Testis (tissue), 3 donors: ENCODE results near the gene NUDC. TPM values are rescaled to one million over a fixed set of nuclear protein-coding genes. Genes with fewer than 3 reads are reported as not detected.

Experiments used
- DNase-seq: peaks from one replicate; pipeline ENCODE4 v3.0.0-alpha.2; 2019
- H3K27ac ChIP-seq, 2 donors: fragments of 200-600 bp; sonication (generic); one replicate each; pipeline ENCODE4 v1.5.1; 2019
- H3K27me3 ChIP-seq: fragments of 200-600 bp; sonication (generic); one replicate; pipeline ENCODE4 v1.5.1; 2019
- H3K36me3 ChIP-seq: fragments of 200-600 bp; sonication (generic); one replicate; pipeline ENCODE4 v1.5.1; 2017; ENCODE audit warnings: low read depth; ENCODE audit errors: missing control alignments
- H3K4me1 ChIP-seq: fragments of 200-600 bp; sonication (generic); one replicate; pipeline ENCODE4 v1.5.1; 2019
- H3K4me3 ChIP-seq, 2 donors: fragments of 200-600 bp; sonication (generic); one replicate each; pipeline ENCODE4 v1.5.1; 2017 to 2019
- H3K9me3 ChIP-seq: fragments of 200-600 bp; sonication (generic); one replicate; pipeline ENCODE4 v1.5.1; 2017
- POLR2A ChIP-seq: fragments of 450-650 bp; IDR thresholded peaks from one replicate; pipeline ENCODE4 v1.6.1; 2017; ENCODE audit warnings: antibody characterized with exemption, mild to moderate bottlenecking, moderate library complexity
- WGBS, 2 donors: methylation state at CpG; one replicate each; pipeline ENCODE4 v1.1.5; 2018; 5-methylcytosine and 5-hydroxymethylcytosine counted together
- intact Hi-C: fragments of 100-400 bp; cut with DNase I; formaldehyde crosslinking; loops from one replicate; pipeline ENCODE4 v1.15.1; 2023; ENCODE audit warnings: low total_unique reads
- polyA plus RNA-seq: library from polyadenylated mRNA; stranded (reverse); fragments of 350-450 nt; fragmentation: Illumina TruSeq; extraction: RNeasy Lipid Tissue Mini Kit (QIAGEN cat#74804); gene quantifications from one replicate; pipeline ENCODE4 v1.2.3, GENCODE V29; 2014; ENCODE audit warnings: low read depth, low replicate concordance; ENCODE audit not compliant: insufficient read depth
- total RNA-seq, 2 donors: library from RNA; depleted of rRNA; stranded (reverse); fragments of >200 nt; gene quantifications; one replicate each; pipeline ENCODE4 v1.2.3, GENCODE V29; 2016
- TF ChIP-seq, protein P1 (sequence below), 3 experiments: fragments of 450-650 bp in 2 of 3; fragments of 200-600 bp in 1 of 3; sonication (generic) in 1 of 3; IDR thresholded peaks; one replicate each; pipeline ENCODE4 v1.5.1; 2016 to 2019; ENCODE audit warnings: antibody characterized with exemption in 3 of 3, mild to moderate bottlenecking in 2 of 3, moderate library complexity in 1 of 3

Gene NUDC
- total and polyA plus RNA-seq, 3 donors from 2014 or later: 78.9 to 153 (median 95.0) TPM

DNA sequence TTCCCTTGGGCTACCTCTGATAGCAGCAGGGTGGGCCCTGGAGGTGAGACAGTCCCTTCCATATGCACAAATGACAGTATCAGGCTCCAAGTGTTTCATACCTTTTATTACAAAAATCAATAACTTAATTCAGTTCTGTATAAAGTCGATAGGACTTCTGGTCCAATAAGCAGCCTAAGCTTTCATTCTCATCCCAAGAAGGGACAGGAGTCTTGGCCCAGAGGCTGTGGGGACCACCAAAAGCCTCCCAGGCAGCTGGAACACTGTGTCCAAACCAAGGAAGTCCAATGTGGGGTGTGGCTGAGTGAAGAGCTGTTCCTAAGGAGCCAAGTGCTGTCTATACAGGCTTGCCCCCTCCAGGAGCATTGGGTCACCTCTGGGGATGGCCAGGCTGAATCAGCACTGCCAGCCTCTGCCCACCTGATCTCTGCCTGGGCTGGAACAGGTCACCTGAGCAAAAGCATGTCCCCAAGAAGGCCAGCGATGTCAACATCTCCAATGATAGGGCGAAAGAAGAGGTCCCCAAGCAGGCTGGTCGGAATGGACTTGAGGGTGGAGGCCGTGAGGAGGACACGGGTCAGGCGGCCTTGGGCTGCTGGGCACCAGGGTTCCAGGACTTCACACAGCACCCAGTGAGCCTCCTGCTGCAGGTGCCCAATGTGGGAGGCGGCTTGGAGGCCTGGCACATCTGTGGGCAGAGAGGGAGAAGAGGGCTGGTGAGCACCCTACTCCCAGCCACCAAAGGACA is 10.0 kb upstream of the NUDC start:
- Histone ChIP-seq H3K4me1 (no peaks in the 10 kb centered on the region), H3K36me3 (no peaks in the 10 kb centered on the region), H3K27ac (no peak overlapping the region), H3K27me3 (no peaks in the 10 kb centered on the region), H3K9me3 (no peaks in the 10 kb centered on the region), H3K4me3 (no peak overlapping the region)
- DNase-seq: no peak
- 84 to 88% methylated on average over 4 to 8 of the region's 8 CpGs for WGBS, 2 donors
- intact Hi-C loops: no loop called here
- TF ChIP-seq POLR2A: no peak
- TF ChIP-seq, protein P1, sequence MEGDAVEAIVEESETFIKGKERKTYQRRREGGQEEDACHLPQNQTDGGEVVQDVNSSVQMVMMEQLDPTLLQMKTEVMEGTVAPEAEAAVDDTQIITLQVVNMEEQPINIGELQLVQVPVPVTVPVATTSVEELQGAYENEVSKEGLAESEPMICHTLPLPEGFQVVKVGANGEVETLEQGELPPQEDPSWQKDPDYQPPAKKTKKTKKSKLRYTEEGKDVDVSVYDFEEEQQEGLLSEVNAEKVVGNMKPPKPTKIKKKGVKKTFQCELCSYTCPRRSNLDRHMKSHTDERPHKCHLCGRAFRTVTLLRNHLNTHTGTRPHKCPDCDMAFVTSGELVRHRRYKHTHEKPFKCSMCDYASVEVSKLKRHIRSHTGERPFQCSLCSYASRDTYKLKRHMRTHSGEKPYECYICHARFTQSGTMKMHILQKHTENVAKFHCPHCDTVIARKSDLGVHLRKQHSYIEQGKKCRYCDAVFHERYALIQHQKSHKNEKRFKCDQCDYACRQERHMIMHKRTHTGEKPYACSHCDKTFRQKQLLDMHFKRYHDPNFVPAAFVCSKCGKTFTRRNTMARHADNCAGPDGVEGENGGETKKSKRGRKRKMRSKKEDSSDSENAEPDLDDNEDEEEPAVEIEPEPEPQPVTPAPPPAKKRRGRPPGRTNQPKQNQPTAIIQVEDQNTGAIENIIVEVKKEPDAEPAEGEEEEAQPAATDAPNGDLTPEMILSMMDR (IDR thresholded peaks at IDR 0.05): no peak

DNA sequence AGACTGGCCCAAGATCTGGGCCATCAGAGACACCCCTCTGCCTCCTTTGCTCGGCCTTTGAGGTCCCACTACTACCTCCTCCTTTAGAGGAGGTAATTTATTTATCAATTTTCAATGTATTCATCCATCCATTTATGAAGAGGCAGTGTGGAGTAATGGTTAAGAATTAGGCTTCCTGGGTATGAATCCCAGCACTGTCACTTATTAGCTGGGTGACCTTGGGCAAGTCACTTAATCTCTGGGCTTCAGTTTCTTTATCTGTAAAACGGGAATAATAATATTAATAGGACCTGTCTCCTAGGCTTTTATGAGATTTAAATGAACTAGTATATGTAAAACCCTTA is 9.4 kb upstream of the NUDC start:
- DNase-seq: no peak
- Histone ChIP-seq H3K4me1 (no peaks in the 10 kb centered on the region), H3K27ac (no peak overlapping the region), H3K27me3 (no peaks in the 10 kb centered on the region), H3K4me3 (no peak overlapping the region), H3K36me3 (no peaks in the 10 kb centered on the region), H3K9me3 (no peaks in the 10 kb centered on the region)
- 31 to 52% methylated on average over 2 of the region's 2 CpGs for WGBS, 2 donors
- intact Hi-C loops: no loop called here
- TF ChIP-seq, protein P1 (IDR thresholded peaks at IDR 0.05): no peak
- no peak for TF ChIP-seq POLR2A

DNA sequence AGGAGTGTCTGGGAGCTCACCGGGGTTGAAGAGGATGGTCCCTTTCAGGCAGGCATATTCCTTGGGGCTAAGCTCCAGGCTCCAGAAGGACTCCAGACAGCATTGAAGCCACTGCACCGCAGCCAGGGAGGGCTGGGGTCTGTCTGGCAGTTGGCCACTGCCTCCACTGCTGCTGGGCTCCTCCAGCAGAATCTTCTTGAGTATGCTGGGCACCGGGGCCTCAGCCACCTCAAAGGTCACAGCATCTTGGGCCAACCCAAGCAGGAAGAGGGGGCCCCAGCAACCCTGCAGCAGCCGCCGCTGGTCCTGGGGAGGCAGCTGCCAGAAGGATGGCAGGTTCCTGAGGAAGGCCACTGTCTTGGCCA is 8.2 kb upstream of the NUDC start:
- TF ChIP-seq, protein P1 (IDR thresholded peaks at IDR 0.05): no peak
- H3K36me3 ChIP-seq: no peaks in the 10 kb centered on the region
- H3K9me3 ChIP-seq: no peaks in the 10 kb centered on the region
- no peak overlapping the region for H3K4me3 ChIP-seq
- WGBS, 2 donors: 76 to 100% methylated on average over 2 to 5 of the region's 5 CpGs
- no peak for DNase-seq
- H3K27me3 ChIP-seq: no peaks in the 10 kb centered on the region
- H3K27ac ChIP-seq: no peak overlapping the region
- intact Hi-C loops: no loop called here
- no peaks in the 10 kb centered on the region for H3K4me1 ChIP-seq

DNA sequence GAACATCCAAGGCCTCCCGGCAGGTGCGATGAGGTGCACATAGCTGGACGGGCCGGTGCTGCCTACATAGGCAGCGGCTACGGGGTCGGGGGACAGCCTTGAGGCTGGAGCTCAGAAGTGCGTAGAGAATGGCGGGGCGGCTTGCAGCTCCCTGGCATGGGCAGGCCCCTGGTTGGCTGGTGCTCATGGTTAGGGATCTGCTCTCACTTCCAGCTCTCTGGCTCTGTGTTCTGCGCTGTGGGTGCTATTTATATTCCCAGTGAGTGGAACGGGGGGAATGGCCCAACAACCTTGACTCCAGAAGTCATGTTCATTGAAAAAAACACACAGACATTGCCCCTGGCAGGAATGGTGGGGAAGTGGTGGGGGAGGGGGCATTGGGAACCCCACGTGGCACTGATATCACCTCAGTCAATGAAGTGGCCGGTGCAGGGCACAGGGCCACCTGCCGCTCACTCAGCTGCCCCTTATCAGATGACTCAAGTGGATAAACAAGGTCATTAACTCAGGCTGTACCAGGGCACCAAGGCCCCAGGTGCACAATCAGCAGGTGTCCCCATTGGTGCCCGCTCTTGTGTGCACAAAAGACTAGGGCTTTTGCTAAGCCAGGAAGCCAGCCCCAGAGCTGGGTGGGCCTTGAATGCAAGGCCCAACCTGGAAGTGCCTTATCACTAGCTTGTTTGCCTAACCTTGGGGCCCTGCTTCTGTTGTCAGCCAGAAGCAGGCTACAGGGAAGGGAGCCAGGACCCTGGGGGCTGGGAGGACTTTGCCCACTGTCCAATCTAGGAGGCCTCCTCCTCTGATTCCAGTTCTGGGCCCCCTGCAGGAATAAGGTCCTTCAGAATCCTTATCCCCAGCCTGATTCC is 7.6 kb upstream of the NUDC start, which contains the start of gene NR0B2:
TSS of gene NR0B2 (minus strand) at position 222 of the 866 bp plus-strand sequence. CDS start at position 187, 35 bp downstream.
- WGBS, 2 donors: 62 to 71% methylated on average over 16 of the region's 16 CpGs
- TF ChIP-seq, protein P1 (IDR thresholded peaks at IDR 0.05): no peak
- no peak for TF ChIP-seq POLR2A
- Histone ChIP-seq H3K4me1 (no peaks in the 10 kb centered on the region), H3K36me3 (no peaks in the 10 kb centered on the region), H3K9me3 (no peaks in the 10 kb centered on the region), H3K27me3 (no peaks in the 10 kb centered on the region), H3K27ac (no peak within 1 kb of the TSS), H3K4me3 (no peak within 1 kb of the TSS)
- intact Hi-C loops: no loop called here
- no peak for DNase-seq
